Uterus (tissue), 2 donors: Measurements from ENCODE around the gene VIT.

Source experiments
- POLR2A ChIP-seq, 2 donors: fragments of 450-650 bp; IDR thresholded peaks; one replicate each; pipeline ENCODE4 v1.6.1; 2016; ENCODE audit warnings: antibody characterized with exemption in 2 of 2, mild to moderate bottlenecking in 1 of 2, moderate library complexity in 1 of 2
- TF ChIP-seq, protein P1 (sequence below), 4 experiments: fragments of 200-600 bp in 2 of 4; fragments of 450-650 bp in 2 of 4; sonication (generic) in 2 of 4; IDR thresholded peaks; one replicate each; pipeline ENCODE4 v1.5.1; 2016 to 2019; ENCODE audit warnings: antibody characterized with exemption in 4 of 4, mild to moderate bottlenecking in 2 of 4, moderate library complexity in 1 of 4

DNA sequence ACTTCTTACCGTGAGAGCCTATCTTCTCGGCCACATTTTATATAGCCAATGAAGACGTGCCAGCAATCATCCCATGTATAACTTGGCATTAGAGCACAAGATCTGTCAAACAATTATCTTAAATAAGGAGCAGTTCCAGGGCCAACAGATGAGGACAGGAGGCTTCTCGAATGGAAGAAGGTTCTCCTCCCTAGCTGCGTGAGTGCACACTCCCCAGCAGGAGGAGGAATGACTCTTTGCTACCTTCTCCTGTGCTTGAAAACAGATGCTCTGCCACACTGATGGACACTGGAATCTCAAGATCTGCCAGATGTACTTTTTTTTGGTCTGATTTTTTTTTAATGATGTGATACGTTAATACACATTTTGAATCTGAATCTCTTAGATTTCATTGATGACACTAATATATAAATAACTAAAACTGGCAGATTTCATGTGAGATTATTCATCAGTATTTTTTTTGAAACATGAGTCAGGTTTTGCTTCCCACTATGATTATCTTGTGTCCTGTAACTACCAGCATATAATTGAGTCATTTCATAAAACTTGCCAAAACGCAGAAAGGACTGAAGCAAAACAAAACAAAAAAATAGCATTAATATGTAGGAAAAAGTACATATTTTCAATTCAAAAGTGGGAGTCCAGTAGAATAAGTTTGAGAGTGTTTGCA is 626 bp upstream of the VIT start:
- TF ChIP-seq, protein P1, sequence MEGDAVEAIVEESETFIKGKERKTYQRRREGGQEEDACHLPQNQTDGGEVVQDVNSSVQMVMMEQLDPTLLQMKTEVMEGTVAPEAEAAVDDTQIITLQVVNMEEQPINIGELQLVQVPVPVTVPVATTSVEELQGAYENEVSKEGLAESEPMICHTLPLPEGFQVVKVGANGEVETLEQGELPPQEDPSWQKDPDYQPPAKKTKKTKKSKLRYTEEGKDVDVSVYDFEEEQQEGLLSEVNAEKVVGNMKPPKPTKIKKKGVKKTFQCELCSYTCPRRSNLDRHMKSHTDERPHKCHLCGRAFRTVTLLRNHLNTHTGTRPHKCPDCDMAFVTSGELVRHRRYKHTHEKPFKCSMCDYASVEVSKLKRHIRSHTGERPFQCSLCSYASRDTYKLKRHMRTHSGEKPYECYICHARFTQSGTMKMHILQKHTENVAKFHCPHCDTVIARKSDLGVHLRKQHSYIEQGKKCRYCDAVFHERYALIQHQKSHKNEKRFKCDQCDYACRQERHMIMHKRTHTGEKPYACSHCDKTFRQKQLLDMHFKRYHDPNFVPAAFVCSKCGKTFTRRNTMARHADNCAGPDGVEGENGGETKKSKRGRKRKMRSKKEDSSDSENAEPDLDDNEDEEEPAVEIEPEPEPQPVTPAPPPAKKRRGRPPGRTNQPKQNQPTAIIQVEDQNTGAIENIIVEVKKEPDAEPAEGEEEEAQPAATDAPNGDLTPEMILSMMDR (IDR thresholded peaks at IDR 0.05) = no peak
- no peak for TF ChIP-seq POLR2A (IDR thresholded peaks at IDR 0.05)
